HL-60 (cell line): ENCODE measurements around the gene MACF1.

ENCODE experiments used
- DNase-seq, 2 experiments: peaks; one replicate each; pipeline ENCODE4 v3.0.0-alpha.2; 2010 to 2020; ENCODE audit warnings: low read depth in 1 of 2, low spot score in 1 of 2
- H3K27ac ChIP-seq: fragments of 250-450 bp; sonication (Bioruptor Pico); replicated peaks from 2 replicates; pipeline ENCODE4 v1.5.1; 2020; ENCODE audit warnings: mild to moderate bottlenecking, moderate library complexity
- H3K27me3 ChIP-seq: fragments of 250-450 bp; sonication (Bioruptor Pico); 2 replicates; pipeline ENCODE4 v1.5.1; 2021; ENCODE audit warnings: mild to moderate bottlenecking, moderate library complexity; ENCODE audit not compliant: insufficient read depth, poor library complexity, severe bottlenecking
- H3K4me3 ChIP-seq: replicated peaks from 2 replicates; pipeline ENCODE4 v1.5.1; 2011; ENCODE audit warnings: mild to moderate bottlenecking, control low read depth, low read length; ENCODE audit not compliant: insufficient read depth
- GABPA ChIP-seq: IDR thresholded peaks from 2 replicates; pipeline ENCODE4 v1.6.1; 2012; ENCODE audit warnings: low read depth
- POLR2AphosphoS5 ChIP-seq: IDR thresholded peaks from 2 replicates; pipeline ENCODE4 v1.6.1; 2012; ENCODE audit warnings: low read depth
- SPI1 ChIP-seq: IDR thresholded peaks from 2 replicates; pipeline ENCODE4 v1.6.1; 2012; ENCODE audit warnings: low read depth, mild to moderate bottlenecking, borderline replicate concordance
- TF ChIP-seq, protein P1 (sequence below): IDR thresholded peaks from one replicate; pipeline ENCODE4 v1.5.1; 2011; ENCODE audit warnings: low read length, control low read depth, inconsistent platforms; ENCODE audit not compliant: insufficient read depth
- TF ChIP-seq, protein P2 (sequence below): IDR thresholded peaks from 2 replicates; pipeline ENCODE4 v1.6.1; 2012; ENCODE audit warnings: low read depth; ENCODE audit not compliant: insufficient replicate concordance

The MACF1 gene

DNA sequence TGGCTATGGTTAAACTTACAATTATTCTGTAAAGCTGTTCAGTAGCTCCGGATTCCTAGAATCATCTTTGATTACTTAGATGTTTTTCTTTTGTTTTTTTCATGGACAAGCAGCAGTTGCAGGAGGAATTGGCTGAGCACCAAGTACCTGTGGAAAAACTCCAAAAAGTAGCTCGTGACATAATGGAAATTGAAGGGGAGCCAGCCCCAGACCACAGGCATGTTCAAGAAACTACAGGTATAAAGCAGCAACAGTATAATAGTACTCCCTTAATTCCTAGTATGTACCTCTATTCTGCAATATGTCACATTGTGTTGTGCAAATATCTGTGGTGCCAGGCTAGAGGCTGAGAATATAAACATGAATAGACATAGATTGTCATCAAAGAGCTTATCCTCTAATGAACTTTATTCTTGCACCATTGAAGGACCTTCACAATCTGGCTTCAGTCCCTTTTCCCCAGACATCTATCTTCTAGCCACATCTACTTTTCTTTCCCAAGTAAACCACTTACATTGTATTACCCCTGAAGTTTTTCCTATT is 154.6 kb downstream of the MACF1 start:
- H3K4me3 ChIP-seq = no peak overlapping the region
- no peak for TF ChIP-seq SPI1
- TF ChIP-seq, protein P1, sequence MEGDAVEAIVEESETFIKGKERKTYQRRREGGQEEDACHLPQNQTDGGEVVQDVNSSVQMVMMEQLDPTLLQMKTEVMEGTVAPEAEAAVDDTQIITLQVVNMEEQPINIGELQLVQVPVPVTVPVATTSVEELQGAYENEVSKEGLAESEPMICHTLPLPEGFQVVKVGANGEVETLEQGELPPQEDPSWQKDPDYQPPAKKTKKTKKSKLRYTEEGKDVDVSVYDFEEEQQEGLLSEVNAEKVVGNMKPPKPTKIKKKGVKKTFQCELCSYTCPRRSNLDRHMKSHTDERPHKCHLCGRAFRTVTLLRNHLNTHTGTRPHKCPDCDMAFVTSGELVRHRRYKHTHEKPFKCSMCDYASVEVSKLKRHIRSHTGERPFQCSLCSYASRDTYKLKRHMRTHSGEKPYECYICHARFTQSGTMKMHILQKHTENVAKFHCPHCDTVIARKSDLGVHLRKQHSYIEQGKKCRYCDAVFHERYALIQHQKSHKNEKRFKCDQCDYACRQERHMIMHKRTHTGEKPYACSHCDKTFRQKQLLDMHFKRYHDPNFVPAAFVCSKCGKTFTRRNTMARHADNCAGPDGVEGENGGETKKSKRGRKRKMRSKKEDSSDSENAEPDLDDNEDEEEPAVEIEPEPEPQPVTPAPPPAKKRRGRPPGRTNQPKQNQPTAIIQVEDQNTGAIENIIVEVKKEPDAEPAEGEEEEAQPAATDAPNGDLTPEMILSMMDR = no peak
- no peak for TF ChIP-seq POLR2AphosphoS5
- no peak for TF ChIP-seq GABPA
- TF ChIP-seq, protein P2, sequence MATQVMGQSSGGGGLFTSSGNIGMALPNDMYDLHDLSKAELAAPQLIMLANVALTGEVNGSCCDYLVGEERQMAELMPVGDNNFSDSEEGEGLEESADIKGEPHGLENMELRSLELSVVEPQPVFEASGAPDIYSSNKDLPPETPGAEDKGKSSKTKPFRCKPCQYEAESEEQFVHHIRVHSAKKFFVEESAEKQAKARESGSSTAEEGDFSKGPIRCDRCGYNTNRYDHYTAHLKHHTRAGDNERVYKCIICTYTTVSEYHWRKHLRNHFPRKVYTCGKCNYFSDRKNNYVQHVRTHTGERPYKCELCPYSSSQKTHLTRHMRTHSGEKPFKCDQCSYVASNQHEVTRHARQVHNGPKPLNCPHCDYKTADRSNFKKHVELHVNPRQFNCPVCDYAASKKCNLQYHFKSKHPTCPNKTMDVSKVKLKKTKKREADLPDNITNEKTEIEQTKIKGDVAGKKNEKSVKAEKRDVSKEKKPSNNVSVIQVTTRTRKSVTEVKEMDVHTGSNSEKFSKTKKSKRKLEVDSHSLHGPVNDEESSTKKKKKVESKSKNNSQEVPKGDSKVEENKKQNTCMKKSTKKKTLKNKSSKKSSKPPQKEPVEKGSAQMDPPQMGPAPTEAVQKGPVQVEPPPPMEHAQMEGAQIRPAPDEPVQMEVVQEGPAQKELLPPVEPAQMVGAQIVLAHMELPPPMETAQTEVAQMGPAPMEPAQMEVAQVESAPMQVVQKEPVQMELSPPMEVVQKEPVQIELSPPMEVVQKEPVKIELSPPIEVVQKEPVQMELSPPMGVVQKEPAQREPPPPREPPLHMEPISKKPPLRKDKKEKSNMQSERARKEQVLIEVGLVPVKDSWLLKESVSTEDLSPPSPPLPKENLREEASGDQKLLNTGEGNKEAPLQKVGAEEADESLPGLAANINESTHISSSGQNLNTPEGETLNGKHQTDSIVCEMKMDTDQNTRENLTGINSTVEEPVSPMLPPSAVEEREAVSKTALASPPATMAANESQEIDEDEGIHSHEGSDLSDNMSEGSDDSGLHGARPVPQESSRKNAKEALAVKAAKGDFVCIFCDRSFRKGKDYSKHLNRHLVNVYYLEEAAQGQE = no peak
- no peak for DNase-seq

DNA sequence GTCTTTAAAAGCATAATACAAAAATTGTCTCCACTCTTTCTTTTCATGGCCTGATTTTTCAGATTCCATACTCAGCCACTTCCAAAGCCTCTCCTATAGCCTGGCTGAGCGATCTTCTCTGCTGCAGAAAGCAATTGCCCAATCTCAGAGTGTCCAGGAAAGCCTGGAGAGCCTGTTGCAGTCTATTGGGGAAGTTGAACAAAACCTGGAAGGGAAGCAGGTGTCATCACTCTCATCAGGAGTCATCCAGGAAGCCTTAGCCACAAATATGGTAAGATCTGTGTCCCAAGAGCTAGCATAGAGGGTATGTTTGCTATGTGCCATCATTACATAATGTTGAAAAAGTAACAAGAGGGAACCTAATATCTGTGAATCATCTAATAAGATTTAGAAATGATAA is 156.2 kb downstream of the MACF1 start:
- no peak overlapping the region for H3K4me3 ChIP-seq
- DNase-seq = peak; percentile 85 to 87
- H3K27ac ChIP-seq = no peak overlapping the region
- TF ChIP-seq POLR2AphosphoS5 (peak; percentile 56; the same call in 1 of the 2 replicates), SPI1 (peak; percentile 28; the same call in 1 of the 2 replicates)
- TF ChIP-seq, protein P1 = no peak
- H3K27me3 ChIP-seq = no peaks in the 10 kb centered on the region

More for the DNA sequence above, 154.6 kb downstream of the MACF1 start:
- H3K27me3 ChIP-seq = no peaks in the 10 kb centered on the region
- no peak overlapping the region for H3K27ac ChIP-seq

DNA sequence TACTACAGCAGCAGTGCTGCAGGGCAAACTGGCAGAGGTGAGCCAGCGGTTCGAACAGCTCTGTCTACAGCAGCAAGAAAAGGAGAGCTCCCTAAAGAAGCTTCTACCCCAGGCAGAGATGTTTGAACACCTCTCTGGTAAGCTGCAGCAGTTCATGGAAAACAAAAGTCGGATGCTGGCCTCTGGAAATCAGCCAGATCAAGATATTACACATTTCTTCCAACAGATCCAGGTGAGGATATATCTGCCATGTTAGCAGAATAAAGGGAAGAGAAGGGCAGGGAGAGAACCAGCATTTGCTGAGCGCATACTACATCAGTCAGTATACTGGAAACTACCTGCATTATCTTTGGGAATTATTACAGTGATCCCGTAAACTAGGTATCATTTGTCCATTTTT is 157.0 kb downstream of the MACF1 start:
- no peak for TF ChIP-seq GABPA
- no peak for TF ChIP-seq POLR2AphosphoS5
- TF ChIP-seq, protein P2 = no peak
- no peak for DNase-seq
- Histone ChIP-seq H3K4me3 (no peak overlapping the region), H3K27ac (no peak overlapping the region), H3K27me3 (no peaks in the 10 kb centered on the region)

DNA sequence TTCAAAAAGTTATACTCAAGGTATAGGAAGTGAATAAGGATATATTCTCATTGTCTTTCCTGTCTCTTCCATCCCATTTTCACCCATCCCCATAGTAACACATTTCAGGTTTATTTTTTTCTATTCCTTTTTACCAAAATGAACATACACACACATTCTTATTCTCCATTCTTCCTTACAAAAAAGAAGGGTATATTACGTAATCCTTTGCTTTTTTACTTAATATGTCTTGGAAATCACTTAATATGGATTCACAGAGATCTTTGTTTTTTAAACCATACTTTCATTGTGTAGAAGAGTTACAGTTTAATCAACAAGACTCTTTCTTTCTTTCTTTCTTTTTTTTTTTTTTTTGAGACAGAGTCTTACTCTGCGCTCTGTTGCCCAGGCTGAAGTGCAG is 158.8 kb downstream of the MACF1 start:
- DNase-seq = no peak
- Histone ChIP-seq H3K27me3 (no peaks in the 10 kb centered on the region), H3K4me3 (no peak overlapping the region), H3K27ac (no peak overlapping the region)
- no peak for TF ChIP-seq SPI1
- TF ChIP-seq, protein P1 = no peak
- TF ChIP-seq POLR2AphosphoS5 = no peak
- no peak for TF ChIP-seq GABPA
- TF ChIP-seq, protein P2 = no peak
